PC-3 (cell line): Measurements from ENCODE around the gene TEX2. TPM values are rescaled to one million over a fixed set of nuclear protein-coding genes. Genes with fewer than 3 reads are reported as not detected.

Experiments used
- ATAC-seq: fragments of 200-7000 bp; cut with Tn5 transposase; 2 replicates; pipeline ENCODE4 v1.9.1; 2020; ENCODE audit warnings: mild to moderate bottlenecking, moderate library complexity
- BruUV-seq: library from RNA; stranded (reverse); fragments of 400-500 nt; replicated peaks from 2 replicates; lab custom pipeline; 2021; lab: Mats Ljungman, UMichigan
- CTCF ChIA-PET: fragments of 300-600 bp; sonication (Branson Sonifier 250); formaldehyde crosslinking; loops from one replicate; lab custom pipeline; 2022; ENCODE audit warnings: antibody characterized with exemption; lab: Charles Lee
- POLR2A ChIA-PET: fragments of 300-600 bp; sonication (Branson Sonifier 250); formaldehyde crosslinking; loops from one replicate; lab custom pipeline; 2022; ENCODE audit warnings: antibody characterized with exemption; ENCODE audit not compliant: unreplicated experiment; lab: Charles Lee
- DNase-seq: peaks from one replicate; pipeline ENCODE4 v3.0.0-alpha.2; 2015
- H2AFZ ChIP-seq: fragments of 300-600 bp; sonication (generic); 2 replicates; pipeline ENCODE4 v1.6.0; 2016; ENCODE audit warnings: antibody characterized with exemption, low read length
- H3F3A ChIP-seq: fragments of 300-600 bp; sonication (generic); one replicate; pipeline ENCODE4 v1.6.0; 2017; ENCODE audit warnings: antibody characterized with exemption, low read length, control low read depth, mild to moderate bottlenecking; ENCODE audit not compliant: unreplicated experiment
- H3K27ac ChIP-seq: fragments of 300-600 bp; sonication (generic); 2 replicates; pipeline ENCODE4 v1.5.1; 2016; ENCODE audit warnings: mild to moderate bottlenecking, low read length
- H3K27me3 ChIP-seq: fragments of 300-600 bp; sonication (generic); 2 replicates; pipeline ENCODE4 v1.6.1; 2016; ENCODE audit warnings: low read length, mixed read lengths
- H3K36me3 ChIP-seq: fragments of 300-600 bp; sonication (generic); 2 replicates; pipeline ENCODE4 v1.6.1; 2016; ENCODE audit warnings: low read depth, mixed run types, low read length, mixed read lengths
- H3K4me1 ChIP-seq: fragments of 300-600 bp; sonication (generic); 2 replicates; pipeline ENCODE4 v1.5.1; 2016; ENCODE audit warnings: low read length; ENCODE audit not compliant: insufficient read depth
- H3K4me2 ChIP-seq: fragments of 300-600 bp; sonication (generic); 2 replicates; pipeline ENCODE4 v1.6.0; 2016; ENCODE audit warnings: low read length
- H3K4me3 ChIP-seq: fragments of 300-600 bp; sonication (generic); 2 replicates; pipeline ENCODE4 v1.5.1; 2016; ENCODE audit warnings: mild to moderate bottlenecking, low read length, mixed read lengths
- H3K79me2 ChIP-seq: fragments of 300-600 bp; sonication (generic); 2 replicates; pipeline ENCODE4 v1.6.1; 2017; ENCODE audit warnings: low read length, mixed read lengths
- H3K9ac ChIP-seq: fragments of 300-600 bp; sonication (generic); 2 replicates; pipeline ENCODE4 v1.6.0; 2016; ENCODE audit warnings: mild to moderate bottlenecking, low read length
- H3K9me2 ChIP-seq: fragments of 300-600 bp; sonication (generic); replicated peaks from 2 replicates; pipeline ENCODE4 v1.6.1; 2016; ENCODE audit warnings: mixed run types, low read length, mixed read lengths
- H3K9me3 ChIP-seq: fragments of 300-600 bp; sonication (generic); 2 replicates; pipeline ENCODE4 v1.6.1; 2016; ENCODE audit warnings: low read length, mixed read lengths
- H4K20me1 ChIP-seq: fragments of 300-600 bp; sonication (generic); 2 replicates; pipeline ENCODE4 v1.6.1; 2016; ENCODE audit warnings: low read length, mixed read lengths
- CTCF ChIP-seq: fragments of 300-600 bp; sonication (generic); conservative IDR thresholded peaks from 2 replicates; pipeline ENCODE4 v1.5.1; 2017; ENCODE audit warnings: antibody characterized with exemption, low read depth, mild to moderate bottlenecking, low read length
- EZH2 ChIP-seq: fragments of 300-600 bp; sonication (generic); IDR thresholded peaks from one replicate; pipeline ENCODE4 v1.6.1; 2017; ENCODE audit warnings: antibody characterized with exemption, mild to moderate bottlenecking, low read length; ENCODE audit not compliant: unreplicated experiment
- EZH2phosphoT487 ChIP-seq: fragments of 300-600 bp; sonication (generic); IDR thresholded peaks from 2 replicates; pipeline ENCODE4 v1.6.1; 2018; ENCODE audit warnings: mild to moderate bottlenecking, antibody characterized with exemption, low read length, borderline replicate concordance
- intact Hi-C: fragments of 100-400 bp; cut with micrococcal nuclease; formaldehyde crosslinking; loops from 2 replicates; pipeline ENCODE4 v1.9.0; 2023
- total RNA-seq: library from RNA; depleted of rRNA; stranded (reverse); fragments of >200 nt; gene quantifications from 2 replicates; pipeline ENCODE4 v1.2.3, GENCODE V29; 2014

Gene TEX2
- total RNA-seq, 1 experiment from 2014 or later: 44.2 TPM

DNA sequence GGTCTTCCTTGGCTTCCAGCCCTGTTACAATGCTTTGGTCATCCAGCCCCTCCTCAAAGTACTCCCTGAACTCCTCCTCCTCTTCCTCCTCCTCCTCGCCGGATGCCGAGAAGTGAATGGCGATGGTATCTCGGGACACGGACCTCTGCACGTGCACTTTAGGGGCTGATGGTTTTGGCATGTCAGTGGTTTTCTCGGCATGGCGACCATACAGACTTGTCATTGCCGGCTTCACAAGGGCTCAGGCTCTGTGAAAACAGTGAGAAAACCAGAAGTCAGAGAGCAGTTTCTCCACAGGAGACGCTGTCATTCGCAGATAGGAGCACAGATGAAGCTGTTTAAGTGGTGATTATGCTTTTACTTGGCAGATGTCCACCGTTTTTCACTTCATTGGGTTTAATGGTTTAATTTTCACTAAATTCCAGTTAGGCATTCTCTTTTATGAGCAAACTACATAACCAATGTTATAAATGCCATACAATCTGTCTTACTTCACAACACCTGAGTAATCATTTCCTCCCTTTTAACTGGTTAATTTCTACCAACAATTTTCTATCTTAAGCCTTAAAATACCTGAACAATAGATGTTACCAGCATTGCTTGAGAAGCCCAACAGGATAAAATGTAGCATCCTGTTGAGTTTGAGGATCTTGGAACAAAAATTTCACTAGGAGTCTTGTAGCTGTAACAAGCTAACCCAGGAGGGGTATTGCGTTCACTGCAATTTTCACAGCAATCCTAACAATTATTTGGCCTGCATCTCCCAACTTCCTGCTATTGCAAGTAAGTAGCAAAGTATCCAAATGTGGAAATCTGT is 48.9 kb downstream of the TEX2 start:
- DNase-seq (no peak), ATAC-seq (no peak)
- BruUV-seq: no TSS peak
- Histone ChIP-seq H3K27ac (no peak overlapping the region), H3K27me3 (no peaks in the 10 kb centered on the region), H3K9me2 (no peaks in the 10 kb centered on the region), H3K4me2 (no peak overlapping the region), H2AFZ (no peak overlapping the region), H3K4me1 (peaks cover 6% of the 10 kb centered on the region), H4K20me1 (no peaks in the 10 kb centered on the region), H3F3A (no peaks in the 10 kb centered on the region), H3K36me3 (peaks cover 17% of the 10 kb centered on the region), H3K9me3 (no peaks in the 10 kb centered on the region), H3K4me3 (no peak overlapping the region), H3K9ac (no peak overlapping the region), H3K79me2 (peaks cover 56% of the 10 kb centered on the region)
- TF ChIP-seq EZH2phosphoT487 (no peak), EZH2 (no peak), CTCF (no peak)
- ChIA-PET CTCF (no interaction called here), POLR2A (no interaction called here)
- intact Hi-C loops: no loop called here

DNA sequence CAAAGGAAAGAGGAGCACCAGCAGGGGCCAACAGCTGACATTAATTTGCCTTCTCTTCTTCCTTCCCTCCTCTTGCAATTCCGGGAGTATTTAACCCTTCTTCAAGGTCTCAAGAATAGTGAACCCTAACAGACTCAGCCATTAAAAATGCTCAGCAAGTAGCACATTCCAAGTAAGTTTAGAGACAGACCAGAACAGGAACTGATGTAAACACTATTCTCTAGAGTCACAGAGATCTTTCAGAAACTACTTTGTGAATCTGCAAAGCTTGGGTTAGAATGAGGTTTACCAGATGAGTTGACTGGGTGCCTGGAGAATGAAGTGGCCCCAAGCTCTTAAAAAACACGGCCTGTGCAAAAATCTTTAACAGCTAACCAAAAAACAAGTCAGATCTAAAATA is 50.9 kb downstream of the TEX2 start:
- Histone ChIP-seq H3K9ac (no peak overlapping the region), H3K4me3 (no peak overlapping the region), H3K79me2 (peaks cover 58% of the 10 kb centered on the region), H3K27me3 (no peaks in the 10 kb centered on the region), H2AFZ (no peak overlapping the region), H3K9me3 (no peaks in the 10 kb centered on the region), H3K4me2 (no peak overlapping the region), H4K20me1 (no peaks in the 10 kb centered on the region), H3K4me1 (peaks cover 6% of the 10 kb centered on the region), H3K27ac (no peak overlapping the region), H3F3A (no peaks in the 10 kb centered on the region), H3K36me3 (peaks cover 17% of the 10 kb centered on the region), H3K9me2 (no peaks in the 10 kb centered on the region)
- DNase-seq (no peak), ATAC-seq (no peak)
- TF ChIP-seq EZH2 (no peak), EZH2phosphoT487 (no peak), CTCF (no peak)
- POLR2A ChIA-PET: no interaction called here
- CTCF ChIA-PET: no interaction called here
- BruUV-seq: no TSS peak
- intact Hi-C loops: no loop called here

DNA sequence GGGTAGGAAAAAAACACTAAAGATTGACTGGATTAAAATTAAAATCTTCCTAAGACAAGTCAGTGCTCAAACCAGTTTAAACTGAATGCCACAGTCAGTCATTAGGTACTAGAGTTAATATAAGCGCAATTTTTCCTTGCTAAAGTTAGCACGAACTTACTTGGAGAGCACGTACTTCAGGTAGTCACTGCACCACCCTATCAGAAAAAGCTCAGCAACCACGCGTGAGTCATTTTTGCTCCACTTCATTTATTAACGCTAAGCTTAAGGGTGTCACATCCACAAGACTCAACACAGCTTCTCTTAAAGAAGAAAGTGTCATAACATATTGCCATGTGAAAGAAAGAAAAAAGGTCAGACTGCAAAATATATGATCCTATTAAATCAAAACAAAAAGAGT is 53.1 kb downstream of the TEX2 start:
- Histone ChIP-seq H3K79me2 (peaks cover 57% of the 10 kb centered on the region), H3K4me1 (peaks cover 3% of the 10 kb centered on the region), H4K20me1 (no peaks in the 10 kb centered on the region), H3K27me3 (no peaks in the 10 kb centered on the region), H3K9me2 (no peaks in the 10 kb centered on the region), H3K27ac (no peak overlapping the region), H3K9me3 (no peaks in the 10 kb centered on the region), H3F3A (no peaks in the 10 kb centered on the region), H2AFZ (no peak overlapping the region), H3K36me3 (peaks cover 17% of the 10 kb centered on the region), H3K4me3 (no peak overlapping the region), H3K9ac (no peak overlapping the region), H3K4me2 (no peak overlapping the region)
- TF ChIP-seq EZH2phosphoT487 (no peak), EZH2 (no peak), CTCF (no peak)
- CTCF ChIA-PET: no interaction called here
- no peak for ATAC-seq
- POLR2A ChIA-PET: interaction anchor here (0.6 kb wide), 1 partner anchor 488 kb away, joined by 5 read pairs; no protein-coding TSS in a partner anchor
- no TSS peak for BruUV-seq
- intact Hi-C loops: no loop called here
- no peak for DNase-seq
